HG03558 (cell line): ENCODE data around the gene EMILIN2.
"Not testable (repeated sequence)": the region's sequence is repeated elsewhere in the genome, so short reads cannot be mapped to it uniquely, and the experiment has no call there.

Experiments
- ATAC-seq: cut with Tn5 transposase; IDR thresholded peaks from one replicate; pipeline ENCODE4 v1.9.1; 2021; ENCODE audit warnings: moderate number of reproducible peaks; ENCODE audit not compliant: unreplicated experiment; ENCODE audit errors: extremely low read depth

The EMILIN2 gene

GRCh38 chr18:2846636-2847316, at the start of gene EMILIN2:
TSS of gene EMILIN2 (plus strand) at chr18:2847006. CDS start at chr18:2847189, 183 bp downstream.
- no peak for ATAC-seq

GRCh38 chr18:2797951-2798350, 48.9 kb upstream of the EMILIN2 start:
- peak; percentile 67 for ATAC-seq

DNA sequence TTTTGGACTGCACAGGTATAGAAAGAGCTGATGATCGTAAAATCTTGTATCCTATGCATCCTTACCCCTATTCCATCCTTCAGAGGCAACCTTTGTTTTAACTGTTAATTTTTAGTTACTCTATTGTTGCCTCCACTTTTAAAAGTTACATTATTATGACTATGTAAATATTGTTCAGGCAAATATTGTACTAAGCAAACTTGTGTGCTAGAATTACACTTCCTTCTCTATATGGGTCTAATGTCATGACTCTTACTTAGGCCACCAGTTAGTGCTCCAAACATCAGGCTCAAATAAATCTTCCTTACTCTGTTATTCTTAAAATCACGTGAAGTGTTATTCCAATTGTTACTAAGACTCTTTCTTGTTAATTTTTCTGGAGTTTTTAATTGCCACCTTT, 47.4 kb upstream of the EMILIN2 start:
- no peak for ATAC-seq

- ATAC-seq, result no peak
Measured at GRCh38 chr18:2805970-2806943, 40.5 kb upstream of the EMILIN2 start.

- not testable (repeated sequence) for ATAC-seq
Measured at GRCh38 chr18:2808640-2809039, 38.2 kb upstream of the EMILIN2 start.

GRCh38 chr18:2809666-2810183, 37.1 kb upstream of the EMILIN2 start:
- ATAC-seq, result not testable (repeated sequence)

DNA sequence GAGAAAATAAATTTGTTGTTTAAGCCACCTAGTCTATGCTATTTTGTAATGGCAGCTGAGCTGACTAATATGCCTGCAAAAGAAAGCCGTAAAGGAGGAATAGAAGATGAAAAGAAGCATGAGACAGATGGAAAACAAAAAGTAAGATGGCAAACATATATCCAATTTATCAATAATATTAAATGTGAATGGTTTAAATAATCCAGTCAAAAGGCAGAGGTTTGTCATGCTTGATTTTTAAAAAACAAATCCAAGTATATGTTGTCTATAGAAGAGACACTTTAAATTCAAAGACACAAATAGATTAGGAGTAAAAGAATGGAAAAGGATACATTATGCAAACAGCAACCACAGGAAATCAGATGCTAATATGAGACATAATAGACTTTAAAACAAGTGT, 35.4 kb upstream of the EMILIN2 start:
- no peak for ATAC-seq

- no peak for ATAC-seq
Measured at GRCh38 chr18:2814928-2815327, 31.9 kb upstream of the EMILIN2 start.

- ATAC-seq, result no peak
Measured at GRCh38 chr18:2818281-2818680, 28.5 kb upstream of the EMILIN2 start.

DNA sequence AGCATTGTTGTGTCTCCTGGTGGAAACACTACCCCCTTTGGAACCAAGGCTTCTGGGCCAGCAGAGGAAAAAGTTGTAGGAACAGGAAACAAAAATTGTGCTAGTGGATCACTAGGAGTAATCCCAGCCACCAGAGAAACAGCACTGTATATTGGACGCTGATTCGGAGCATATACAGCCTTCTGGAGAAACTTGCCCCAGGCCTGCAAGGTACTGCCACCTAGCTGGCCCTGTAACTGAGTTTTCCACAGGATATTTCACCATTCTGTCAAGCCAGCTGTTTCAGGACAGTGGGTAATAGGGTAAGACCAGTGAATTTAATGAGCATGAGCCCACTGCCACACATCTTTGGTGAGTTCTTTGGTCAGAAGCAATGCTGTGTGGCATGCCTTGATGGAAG, 25.1 kb upstream of the EMILIN2 start:
- ATAC-seq, result no peak

DNA sequence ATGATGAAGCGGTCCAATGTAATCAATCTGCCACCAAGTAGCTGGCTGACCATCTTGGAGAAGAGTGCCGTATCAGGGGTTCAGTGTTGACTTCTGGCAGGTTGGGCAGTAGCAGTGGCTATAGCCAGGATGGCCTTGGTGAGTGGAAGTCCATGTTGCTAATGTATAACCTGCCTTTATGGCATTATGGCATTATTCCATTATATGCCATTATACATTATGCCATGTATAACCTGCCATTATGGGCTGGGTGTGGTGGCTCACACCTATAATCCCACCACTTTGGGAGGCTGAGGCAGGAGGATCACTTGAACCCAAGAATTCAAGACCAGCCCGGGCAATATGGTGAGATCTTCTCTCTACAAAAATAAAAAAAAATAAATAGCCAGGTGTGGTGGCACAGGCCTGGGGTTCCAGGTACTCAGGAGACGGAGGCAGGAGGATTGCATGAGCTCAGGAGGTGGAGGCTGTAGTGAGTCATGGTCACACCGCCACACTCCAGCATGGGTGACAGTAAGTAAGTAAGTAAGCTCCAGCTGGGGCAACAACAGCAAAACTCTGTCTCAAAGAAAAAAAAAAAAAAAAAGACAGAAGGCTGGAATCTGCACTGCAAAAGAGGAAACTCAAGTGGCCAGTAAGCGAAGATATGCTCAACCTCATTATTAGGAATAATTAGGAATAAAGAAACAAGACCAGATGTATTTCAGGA, 24.4 kb upstream of the EMILIN2 start:
- ATAC-seq, result no peak

GRCh38 chr18:2823202-2823601, 23.6 kb upstream of the EMILIN2 start:
- ATAC-seq, result no peak

GRCh38 chr18:2823966-2824365, 22.8 kb upstream of the EMILIN2 start:
- no peak for ATAC-seq

DNA sequence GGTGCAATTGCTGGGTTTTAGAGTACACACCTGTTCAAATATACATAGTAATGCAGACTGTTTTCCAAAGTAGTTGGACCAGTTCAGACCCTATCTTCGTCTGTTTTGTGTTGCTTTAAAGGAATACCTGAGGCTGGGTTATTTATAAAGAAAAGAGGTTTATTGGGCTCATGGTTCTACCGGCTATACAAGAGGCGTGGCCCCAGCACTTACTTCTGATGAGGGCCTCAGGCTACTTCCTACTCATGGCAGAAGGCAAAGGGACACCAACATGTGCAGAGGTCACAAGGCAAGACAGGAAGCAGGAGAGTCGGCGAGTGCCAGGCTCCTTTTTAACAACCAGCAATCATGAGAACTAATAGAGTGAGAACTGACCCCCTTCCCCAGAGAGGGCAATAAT, 21.9 kb upstream of the EMILIN2 start:
- ATAC-seq, result no peak

DNA sequence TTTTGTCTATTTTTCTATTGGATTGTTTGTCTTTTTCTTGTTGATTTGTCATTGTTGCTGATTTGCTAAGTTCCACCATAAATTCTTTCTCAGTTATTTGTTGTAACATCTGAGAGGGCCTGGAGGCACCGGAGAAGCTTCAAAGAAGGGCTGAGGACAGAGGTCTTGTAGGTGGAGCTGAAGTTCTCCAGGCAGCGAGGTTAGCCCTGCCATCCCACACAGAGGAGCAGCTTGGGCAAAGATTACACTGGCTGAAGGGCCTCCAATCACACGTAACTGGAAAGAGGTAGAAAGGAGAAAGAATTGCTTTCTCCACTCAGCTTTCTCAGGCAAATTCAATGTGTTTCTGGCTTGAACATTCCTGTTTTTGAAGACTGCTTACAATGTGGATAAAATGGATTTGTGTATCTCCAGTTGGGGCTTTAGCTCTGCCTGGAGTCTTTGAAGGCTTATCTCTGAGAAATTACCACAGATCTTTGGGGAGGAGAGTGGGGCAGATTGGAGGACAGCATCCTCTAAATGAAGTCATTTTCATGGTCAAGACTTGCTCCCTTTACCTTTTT, 21.1 kb upstream of the EMILIN2 start:
- ATAC-seq, result no peak

- no peak for ATAC-seq
Measured at GRCh38 chr18:2826581-2826980, 20.2 kb upstream of the EMILIN2 start.

GRCh38 chr18:2827061-2827460, 19.7 kb upstream of the EMILIN2 start:
- ATAC-seq, result no peak

DNA sequence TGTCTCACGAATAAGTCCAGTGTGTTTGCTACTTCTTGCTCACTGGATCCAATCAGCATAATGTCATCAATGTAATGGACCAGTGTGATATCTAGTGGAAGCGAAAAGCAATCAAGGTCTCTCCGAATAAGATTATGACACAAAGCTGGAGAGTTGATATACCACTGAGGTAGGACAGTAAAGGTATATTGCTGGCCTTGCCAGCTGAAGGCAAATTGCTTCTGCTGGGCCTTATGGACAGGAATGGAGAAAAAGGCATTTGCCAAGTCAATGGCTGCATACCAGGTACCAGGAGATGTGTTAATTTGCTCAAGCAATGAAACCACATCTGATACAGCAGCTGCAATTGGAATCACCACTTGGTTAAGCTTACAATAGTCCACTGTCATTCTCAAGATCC, 10.7 kb upstream of the EMILIN2 start:
- ATAC-seq, result not testable (repeated sequence)

- ATAC-seq, result not testable (repeated sequence)
Measured at GRCh38 chr18:2837290-2837689, 9.5 kb upstream of the EMILIN2 start.

- ATAC-seq, result no peak
Measured at GRCh38 chr18:2839202-2839601, 7.6 kb upstream of the EMILIN2 start.
